Activated CD8-positive, alpha-beta memory T cell treated with anti-CD3 and anti-CD28 coated beads for 48 hours (primary cell): ENCODE measurements around the gene CAPZB.

Experiments used
- DNase-seq, 3 experiments: peaks; one replicate each; pipeline ENCODE4 v3.0.0-alpha.2; 2020; ENCODE audit warnings: low read depth in 2 of 3, low spot score in 2 of 3

The CAPZB gene

DNA sequence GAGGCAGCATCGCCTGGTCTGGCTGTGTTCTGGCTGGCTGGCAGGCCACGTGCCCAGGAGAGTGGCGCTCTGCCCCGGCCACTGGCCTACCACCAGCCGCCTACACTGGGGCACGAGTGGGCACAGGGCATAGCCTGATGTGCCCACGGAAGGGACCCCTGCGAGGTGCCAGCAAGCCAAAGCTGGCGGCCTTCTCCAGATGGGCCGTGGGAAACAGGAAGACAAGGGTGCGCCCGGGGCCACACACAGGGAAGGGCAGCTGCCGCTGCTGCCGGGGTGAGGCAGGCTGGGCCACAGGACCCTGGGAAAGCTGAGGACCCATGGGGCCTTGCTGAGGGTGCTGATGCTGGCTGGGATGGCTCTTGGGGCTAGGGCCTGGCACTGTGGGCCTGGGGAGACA lies 132.5 kb downstream of the CAPZB start:
- DNase-seq, result no peak

DNA sequence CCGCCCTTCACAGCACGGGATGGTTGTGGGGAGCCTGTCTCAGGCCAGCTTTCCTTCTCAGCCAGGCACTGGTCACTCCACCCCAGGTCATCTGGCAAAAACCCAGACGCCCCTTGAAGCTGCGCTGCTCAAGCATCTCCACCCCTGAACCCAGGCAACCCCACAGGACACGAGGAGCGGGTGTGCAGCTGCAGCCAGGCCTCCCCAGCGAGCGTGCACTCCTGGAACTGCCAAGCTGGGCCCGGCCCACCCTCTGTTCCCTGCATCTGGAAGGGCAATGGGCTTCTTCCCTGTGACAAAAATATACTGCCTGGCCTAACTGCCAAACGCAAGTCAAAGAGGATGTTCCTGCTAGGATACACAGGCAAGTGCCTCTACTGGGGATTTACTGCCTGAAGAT lies 133.5 kb downstream of the CAPZB start:
- DNase-seq, result no peak

DNA sequence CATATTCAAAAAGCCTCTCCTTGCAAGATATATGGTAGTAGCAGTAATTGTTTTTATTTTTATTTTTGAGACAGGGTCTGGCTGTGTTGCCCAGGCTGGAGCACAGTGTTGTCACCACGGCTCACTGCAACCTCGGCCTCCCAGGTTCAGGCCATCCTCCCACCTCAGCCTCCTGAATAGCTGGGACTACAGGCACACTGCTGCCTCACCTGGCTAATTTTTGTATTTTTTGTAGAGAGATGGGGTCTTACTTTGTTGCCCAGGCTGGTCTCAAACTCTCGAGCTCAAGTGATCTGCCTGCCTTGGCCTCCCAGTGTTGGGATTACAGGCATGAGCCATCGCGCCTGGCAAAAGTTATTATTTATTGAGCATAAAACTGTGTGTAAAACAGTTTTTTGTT lies 134.8 kb downstream of the CAPZB start:
- DNase-seq, result no peak

DNA sequence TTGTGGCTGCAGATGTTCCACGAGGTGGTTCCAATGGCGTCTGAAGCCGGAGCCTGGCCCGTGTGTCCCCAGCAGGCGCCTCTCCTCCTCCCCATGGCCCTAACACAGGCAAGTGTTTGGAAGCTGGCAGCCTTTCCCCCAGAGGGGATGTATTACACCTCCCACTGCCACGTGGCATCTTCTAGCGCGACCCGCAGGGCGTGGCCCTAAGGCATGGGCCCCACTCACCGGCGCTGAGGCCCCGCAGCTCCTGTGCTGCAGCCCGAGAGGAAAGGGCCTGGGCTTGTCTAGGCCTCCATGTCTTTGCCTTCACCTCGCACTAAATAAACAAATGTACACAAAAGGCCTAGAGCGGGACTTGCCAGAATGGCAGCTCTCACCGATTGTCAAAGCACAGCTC lies 135.3 kb downstream of the CAPZB start:
- no peak for DNase-seq

DNA sequence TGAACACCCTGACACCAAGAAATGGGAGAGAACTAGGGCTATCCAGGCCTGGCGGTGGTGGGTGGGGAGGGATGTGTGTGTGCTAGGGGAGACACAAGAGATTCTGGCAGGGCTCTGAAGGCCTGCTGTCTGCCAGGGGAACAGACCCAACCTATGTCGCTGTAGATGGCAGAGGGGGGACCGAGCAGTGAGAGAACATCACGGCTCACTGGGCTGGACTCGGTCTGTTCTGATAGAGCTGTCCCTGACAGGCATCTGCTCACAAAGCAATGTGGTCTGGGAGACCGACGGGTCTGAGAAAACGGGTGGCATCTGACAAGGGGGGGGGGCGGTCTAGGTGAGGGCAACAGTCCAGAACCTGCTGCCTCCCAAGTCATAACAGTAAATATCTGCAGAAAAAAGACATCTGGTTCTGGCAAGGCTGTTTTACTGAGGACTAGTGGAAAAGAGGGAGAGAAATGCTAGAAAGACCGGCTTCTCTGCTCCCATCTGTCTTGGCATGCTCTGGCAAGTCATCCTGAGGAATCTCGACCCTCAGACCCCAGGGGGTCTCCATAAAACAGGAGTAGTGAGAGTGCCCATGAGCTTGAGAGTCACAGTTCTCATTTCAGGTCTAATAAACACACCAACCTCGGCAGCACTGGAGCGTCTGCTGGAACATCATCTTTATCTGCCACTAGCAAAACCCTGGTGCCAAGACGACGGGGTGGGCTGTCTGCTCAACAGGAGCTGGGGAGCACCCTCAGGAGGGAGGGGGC lies 136.7 kb downstream of the CAPZB start:
- DNase-seq, result no peak

DNA sequence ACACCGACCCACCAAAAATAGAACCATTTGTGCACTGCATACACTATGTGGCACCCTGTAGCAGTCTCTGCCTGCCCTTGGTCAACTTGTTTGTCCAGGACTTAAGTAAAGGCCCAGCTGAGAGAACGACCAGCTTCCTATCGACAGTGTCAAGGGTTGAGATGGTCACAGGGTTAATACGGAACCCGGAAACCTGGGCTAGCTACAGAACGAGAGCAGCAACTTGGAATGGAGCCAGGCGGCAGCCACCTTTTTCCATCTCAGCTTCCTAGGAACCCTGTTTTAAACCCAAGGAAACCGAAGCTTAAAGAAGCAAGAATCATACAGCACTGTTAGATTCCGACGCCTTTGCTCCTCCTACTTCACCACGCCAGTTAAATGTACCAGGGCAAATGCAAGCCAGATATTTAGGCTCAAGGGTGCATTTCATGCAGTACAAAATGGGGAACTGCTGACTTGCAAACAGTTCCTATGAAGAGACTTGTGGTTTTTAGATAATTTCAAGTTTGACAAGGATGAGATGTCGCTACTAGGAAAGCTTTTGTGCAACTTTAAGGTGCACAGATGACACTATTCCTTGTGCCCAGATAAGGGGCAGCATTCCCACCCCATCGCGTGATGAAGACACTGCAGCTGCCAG lies 137.7 kb downstream of the CAPZB start:
- DNase-seq, result no peak

DNA sequence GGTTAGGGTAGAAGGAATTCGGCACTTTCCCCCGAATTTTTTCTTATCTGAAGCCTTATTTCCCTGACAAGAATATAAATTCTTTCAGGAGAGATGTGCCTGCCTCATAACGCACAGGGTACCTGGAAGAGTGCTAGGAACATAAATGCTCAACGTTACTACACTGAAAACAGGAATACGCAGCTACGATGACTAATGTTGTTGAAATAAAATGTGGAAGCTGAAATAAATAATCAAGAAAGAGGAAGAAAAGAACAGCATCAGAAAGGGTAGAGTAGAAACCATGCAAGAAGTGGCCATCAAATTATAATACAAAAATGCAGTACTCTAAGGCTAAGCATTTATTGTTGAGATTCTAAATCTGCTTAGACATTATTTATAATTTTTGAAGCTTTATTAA lies 139.3 kb downstream of the CAPZB start:
- DNase-seq, result no peak

DNA sequence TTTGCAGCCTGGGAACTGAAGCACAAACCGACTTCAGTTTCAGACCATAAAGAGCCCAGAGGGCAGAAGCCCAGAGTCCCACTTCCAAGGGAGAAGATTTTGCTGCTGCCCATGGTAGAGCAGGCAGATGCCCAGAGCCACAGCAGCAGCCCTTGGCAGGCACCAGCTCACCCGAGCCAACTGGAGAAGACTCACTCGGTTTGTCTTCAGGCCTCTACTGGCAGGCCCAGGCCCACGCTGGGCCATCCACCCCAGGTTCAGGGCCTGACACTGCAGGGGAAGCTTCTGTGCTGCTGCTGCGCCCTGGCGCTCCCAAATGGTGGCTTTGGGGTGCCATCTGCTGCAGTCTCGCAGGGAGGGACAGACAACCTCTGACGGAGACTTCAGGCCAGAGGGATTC lies 139.9 kb downstream of the CAPZB start:
- DNase-seq, result no peak

DNA sequence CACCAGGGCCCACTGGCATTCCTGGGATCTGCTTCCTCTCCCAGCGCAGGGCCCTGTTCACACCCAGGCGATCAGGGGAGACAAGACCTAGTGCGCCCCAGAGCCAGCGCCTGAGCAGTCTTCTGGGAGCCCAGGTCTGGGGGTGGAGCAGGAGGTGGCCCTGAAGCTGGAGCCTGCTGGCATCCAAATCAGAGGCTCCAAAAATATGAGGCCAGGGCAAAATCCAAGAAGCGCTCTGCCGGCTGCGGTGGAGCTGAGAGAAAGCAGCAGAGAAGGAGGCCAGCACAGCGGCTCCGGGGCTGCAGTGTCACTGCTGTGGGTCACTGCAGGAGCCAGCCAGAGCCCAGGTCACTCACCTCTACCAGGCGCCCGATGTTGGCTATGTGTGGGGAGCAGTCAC lies 140.5 kb downstream of the CAPZB start:
- DNase-seq, result no peak

DNA sequence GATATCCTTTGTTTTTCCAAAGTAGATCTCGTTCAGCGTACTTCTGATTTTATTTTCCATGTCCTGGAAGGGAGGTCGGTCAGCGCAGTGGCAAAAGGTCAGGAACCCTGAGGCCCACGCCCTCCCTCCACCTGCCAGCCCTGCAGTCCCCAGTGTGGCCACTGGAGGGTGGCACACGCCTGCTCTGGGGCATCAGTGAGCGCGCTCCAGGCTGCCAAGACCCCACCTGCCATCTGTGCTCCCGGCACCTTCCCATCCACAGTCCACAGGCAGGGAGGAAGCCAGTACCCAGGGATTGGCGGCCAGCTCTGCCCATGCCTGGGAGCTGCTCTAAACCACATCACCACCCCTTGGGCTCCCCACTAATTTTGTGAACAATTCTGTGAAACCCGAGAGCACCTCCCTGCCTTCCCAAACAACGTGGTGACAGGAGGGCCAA lies 140.9 kb downstream of the CAPZB start:
- peak in 1 of 3 experiments; percentile 25 for DNase-seq

DNA sequence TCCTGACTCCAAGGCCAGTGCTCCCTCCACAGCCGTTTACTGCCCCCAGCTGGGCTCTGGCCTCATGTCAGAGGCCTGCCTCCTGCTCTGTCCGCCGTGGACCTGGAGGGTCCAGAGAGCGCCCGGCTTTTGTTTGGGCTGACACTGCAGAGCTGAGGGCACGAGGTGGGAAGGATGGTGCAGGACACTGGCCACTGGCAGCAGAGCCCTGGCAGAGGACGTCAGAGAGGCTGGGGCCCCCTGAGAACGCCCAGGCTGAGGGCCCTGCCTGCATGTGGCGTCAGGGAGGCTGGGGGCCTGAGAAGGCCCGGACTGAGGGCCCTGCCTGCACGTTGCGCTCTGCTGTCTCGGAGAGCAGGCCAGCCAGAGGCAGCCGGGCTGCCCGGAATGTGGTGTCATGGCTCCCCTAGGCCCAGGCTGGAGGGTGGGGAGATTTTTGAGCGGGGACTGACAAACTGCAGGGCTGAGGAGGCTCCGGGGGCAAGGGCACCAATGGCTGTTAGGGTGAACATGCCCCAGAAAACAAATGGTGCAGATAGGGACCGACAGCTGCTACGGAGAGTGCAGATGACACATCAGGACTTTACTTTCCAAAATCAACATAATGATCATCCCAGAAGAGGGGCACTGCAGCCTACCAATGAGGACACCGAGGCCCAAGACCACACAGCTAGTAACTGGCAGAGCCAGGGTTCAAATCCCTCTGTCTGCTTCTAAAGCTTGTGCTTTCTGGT lies 141.6 kb downstream of the CAPZB start:
- DNase-seq, result no peak

DNA sequence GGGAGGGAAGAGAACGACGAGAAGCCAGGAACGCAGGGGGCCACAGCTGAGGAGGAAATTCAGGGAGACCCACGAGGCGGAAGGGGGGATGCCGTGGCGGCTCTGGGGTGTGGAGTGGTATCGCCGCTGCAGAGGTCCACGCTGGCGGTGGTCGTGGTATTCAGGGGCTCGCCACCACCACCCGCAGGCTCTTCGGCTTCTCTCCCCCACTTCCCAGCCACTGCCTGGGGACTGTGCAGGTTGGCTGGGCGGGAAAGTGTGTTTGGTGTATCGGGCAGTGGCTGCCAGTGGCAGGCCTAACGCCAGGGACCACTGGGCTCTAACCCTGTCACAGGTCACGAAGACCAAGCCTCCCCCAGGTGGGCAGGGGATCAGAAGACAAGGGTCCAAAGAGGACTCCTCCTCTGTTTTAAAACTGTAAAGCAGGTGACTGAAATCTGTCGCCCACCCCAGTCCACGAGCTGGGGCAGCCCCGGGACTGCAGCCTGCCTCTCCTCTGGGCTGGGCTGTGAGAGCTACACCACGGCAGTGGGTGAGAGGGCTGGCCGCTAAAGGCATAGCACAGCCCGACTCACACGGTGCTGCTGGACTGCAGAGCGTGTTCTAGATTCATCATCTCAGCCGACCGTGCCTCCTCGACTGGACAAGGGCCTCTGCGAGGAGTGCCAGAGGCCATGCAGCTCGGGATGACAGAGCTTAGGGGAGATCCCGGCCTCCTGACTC lies 142.3 kb downstream of the CAPZB start:
- DNase-seq, result no peak

DNA sequence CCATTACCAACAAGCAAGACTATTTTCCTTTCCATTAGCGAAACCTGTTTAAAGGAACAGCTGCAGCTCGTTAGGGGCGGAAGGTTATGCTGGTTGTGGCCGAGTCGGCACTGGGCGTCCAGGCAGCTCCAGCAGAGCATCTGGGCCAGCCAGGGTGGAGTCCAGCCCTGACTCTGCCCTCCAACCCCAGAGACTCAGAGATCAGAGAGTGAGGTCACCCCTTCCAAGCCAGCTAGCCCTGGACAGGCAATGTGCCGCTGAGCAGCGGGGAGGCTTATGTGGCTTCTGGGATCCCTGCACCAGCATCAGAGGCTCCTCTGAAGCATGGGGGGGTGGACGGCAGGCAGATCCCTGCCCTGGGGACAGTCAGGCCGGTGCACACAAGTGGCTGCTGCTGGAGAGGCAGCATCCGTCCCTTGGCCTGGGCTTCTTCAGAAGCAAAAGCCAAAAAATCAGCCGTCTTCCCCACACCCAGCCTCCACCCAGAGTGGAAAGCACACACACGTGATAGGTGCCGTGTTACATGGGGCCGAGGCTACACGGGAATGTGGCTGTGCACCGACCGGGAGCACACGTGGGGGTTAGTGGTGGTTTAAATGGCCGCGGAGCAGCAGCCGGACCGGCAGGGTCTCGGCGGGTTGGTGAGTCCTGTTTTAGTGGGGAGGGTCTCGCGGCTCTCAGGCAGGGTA lies 143.1 kb downstream of the CAPZB start:
- no peak for DNase-seq

DNA sequence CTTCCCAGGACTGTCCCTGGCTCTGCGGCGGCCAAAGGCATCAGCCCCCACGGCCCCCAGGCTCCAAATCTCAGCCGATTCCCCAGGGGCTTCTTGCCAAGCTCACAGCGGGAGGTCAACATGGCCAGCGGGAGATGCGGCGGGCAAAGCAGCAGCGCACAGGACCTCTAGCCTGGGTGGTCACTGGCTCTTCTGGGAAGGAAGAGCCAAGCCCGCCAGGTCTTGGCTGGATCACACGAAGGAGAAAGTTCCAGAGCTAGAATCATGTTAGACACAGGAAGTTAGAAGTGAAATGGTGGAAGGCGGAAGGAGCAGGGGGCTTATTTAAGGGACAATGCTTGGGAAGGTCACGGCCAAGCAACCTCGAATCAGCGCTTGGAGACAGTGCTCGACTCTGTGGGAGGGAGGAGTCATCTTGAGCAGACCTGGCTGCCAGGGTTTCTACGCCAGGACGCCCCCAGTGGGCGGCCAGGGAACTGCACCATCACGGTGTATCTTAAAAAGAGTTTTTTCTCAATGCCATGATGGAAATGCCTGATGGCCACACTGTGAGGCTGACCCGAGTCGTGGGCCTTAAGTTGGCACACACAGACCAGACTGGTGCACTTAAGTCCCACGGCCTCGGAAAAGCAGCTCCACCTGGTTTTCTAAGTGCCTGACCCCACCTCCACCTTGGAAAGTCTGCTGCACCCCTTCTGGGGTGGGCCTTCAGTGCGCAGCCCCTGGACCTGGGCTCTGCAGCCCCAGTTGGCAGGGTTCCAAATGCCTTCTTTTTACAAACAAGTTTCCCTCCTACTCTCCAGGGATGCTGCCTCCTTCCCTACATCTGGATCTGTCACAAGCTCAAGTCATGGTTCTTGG lies 143.9 kb downstream of the CAPZB start:
- DNase-seq, result peak; percentile 40 to 65 (median 50)

DNA sequence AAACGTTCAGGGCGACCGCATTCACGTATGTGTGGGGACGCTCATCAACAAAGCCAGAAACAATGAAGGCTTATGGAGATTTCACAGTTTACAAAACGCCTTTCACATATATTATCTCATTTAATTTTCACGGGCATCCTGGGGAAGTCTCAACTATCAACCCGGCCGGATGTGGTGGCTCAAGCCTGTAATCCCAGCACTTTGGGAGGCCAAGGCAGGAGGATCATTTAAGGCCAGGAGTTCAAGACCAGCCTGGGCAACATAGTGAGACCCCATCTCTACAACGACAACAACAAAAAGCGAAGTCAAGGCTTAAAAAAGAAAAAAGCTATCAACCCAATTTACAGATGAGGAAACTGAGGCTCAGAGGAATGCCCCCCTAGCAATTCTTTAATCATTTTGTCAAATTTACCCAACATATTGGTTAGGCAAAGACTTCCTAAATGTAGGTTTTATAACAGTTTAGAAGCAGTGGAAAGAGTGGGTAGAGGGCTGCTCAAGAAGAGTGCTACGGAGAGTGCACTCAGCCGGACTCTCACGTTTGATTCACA lies 144.9 kb downstream of the CAPZB start:
- DNase-seq, result no peak

DNA sequence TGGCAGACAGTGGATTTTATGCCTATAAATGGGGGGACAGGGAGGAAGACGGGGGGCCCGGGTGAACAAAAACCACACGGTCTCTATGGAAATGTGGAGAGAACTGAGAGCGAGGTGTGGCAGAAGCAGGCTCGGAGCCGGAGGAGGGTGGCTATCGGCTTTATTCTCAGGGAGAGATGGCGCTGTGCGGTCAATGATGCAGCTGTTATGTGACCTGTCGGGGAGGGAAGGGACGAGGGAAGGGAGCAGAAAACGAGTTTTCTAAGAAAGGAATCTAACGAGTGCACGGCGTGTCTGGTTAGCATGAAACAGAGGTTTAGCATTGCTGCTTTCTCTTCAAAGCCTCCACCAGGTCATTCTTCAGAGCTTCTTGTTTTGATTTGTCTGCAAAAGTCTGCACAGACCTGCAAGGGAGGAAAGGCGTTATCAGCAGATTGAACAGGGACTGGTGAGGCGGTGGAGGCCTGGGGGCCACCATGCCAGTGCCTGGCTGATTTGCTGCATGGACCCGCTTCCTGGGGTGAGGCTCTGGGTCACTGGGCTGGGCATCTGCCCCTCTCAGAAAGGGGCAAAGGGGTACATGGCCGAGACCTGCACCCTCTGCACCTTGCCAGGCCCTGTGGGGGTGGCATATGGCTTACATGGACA lies 146.0 kb downstream of the CAPZB start:
- DNase-seq, result no peak

DNA sequence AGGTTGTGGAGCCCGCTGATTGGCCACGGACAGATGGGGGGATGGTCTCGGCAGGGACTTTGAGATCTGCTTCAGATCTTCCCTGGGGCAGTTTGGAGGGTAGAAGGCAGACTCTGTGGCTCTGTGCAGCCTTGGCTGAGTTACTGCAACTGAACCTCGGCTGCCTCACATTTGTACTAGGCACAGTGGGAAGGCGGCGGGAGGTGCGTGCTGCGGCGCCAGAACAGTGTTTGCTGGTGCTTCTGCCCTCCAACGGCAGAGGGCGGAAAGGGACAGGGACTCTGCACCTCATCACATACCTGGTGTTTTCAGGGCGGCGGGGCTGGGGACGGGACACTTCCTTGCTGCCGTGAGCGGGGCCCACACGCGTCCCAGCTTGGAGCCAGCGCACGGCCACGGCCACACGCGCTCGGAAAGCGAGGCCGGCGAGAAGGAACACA lies 147.0 kb downstream of the CAPZB start:
- DNase-seq, result no peak

DNA sequence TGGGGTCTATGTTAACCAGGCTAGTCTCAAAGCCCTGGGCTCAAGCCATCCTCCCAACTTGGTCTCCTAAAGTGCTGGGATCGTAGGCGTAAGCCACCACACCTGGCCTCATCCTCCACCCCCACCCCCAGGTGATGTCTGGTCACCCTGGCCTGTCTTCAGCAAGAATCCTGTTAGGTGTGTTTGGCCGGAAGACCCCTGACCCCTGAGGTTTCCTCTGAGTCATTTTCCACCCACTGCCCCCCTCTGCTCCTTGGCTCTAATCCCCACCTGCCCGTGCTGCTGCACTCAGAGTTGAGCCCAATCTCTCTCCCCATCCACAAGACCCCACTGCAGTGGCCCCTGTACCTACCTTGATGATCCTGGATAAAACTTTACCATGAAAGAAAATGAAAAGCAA lies 148.1 kb downstream of the CAPZB start:
- no peak for DNase-seq

DNA sequence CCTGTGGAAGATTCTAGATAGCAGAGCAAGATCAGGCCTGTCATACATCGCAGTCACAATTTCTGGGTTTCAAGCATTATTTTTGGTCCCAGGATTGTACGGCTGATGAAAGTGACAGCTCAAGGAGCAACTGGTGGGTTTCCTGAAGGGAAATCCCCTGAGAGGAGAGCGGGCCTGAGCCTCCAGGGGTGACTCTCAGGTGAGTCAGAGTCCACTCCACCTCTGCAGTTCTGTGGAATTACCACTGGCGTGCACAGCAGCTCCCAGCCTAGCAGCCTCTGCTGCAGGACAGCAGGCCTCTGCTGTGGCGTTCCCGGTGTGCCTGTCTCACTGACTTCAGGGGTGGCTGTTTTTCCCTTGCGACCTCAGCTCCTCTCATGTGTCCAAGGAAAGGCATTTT lies 148.8 kb downstream of the CAPZB start:
- DNase-seq, result no peak
